Trophoblast cell (in vitro differentiated cells and primary cell): ENCODE results near the gene AJAP1.

Experiments
- DNase-seq, 2 donors: peaks; one replicate each; pipeline ENCODE4 v3.0.0-alpha.2; 2016
- H2AFZ ChIP-seq: 2 replicates; pipeline ENCODE4 v1.6.1; 2013; ENCODE audit warnings: low read length, moderate library complexity, mild to moderate bottlenecking; ENCODE audit not compliant: insufficient read depth, poor library complexity
- H2AK5ac ChIP-seq: 2 replicates; pipeline ENCODE4 v1.6.1; 2013; ENCODE audit warnings: mild to moderate bottlenecking, low read length
- H2BK120ac ChIP-seq: 2 replicates; pipeline ENCODE4 v1.6.1; 2013; ENCODE audit warnings: low read length, mild to moderate bottlenecking, moderate library complexity; ENCODE audit not compliant: insufficient read depth, poor library complexity
- H2BK12ac ChIP-seq: 2 replicates; pipeline ENCODE4 v1.6.1; 2013; ENCODE audit warnings: mild to moderate bottlenecking, low read length, moderate library complexity
- H2BK5ac ChIP-seq: 2 replicates; pipeline ENCODE4 v1.6.1; 2013; ENCODE audit warnings: low read length, low read depth, moderate library complexity, mild to moderate bottlenecking; ENCODE audit not compliant: poor library complexity
- H3K14ac ChIP-seq: 2 replicates; pipeline ENCODE4 v1.6.1; 2013; ENCODE audit warnings: mild to moderate bottlenecking, low read length
- H3K18ac ChIP-seq: 2 replicates; pipeline ENCODE4 v1.6.1; 2013; ENCODE audit warnings: mild to moderate bottlenecking, low read length
- H3K23ac ChIP-seq: 2 replicates; pipeline ENCODE4 v1.6.1; 2013; ENCODE audit warnings: low read length
- H3K27ac ChIP-seq: 2 replicates; pipeline ENCODE4 v1.5.1; 2013; ENCODE audit warnings: low read depth, mild to moderate bottlenecking, inconsistent platforms, low read length, moderate library complexity
- H3K27me3 ChIP-seq: 2 replicates; pipeline ENCODE4 v1.6.1; 2013; ENCODE audit warnings: inconsistent platforms, mild to moderate bottlenecking, low read length, moderate library complexity; ENCODE audit not compliant: insufficient read depth
- H3K36me3 ChIP-seq, 2 experiments: 1 replicate in 1 of 2; 2 replicates in 1 of 2; pipeline ENCODE4 v1.6.1; 2013; ENCODE audit warnings: low read length in 2 of 2, mild to moderate bottlenecking in 2 of 2, moderate library complexity in 1 of 2; ENCODE audit not compliant: insufficient read depth in 2 of 2, control insufficient read depth in 1 of 2
- H3K4ac ChIP-seq: 2 replicates; pipeline ENCODE4 v1.6.1; 2013; ENCODE audit warnings: low read depth, mild to moderate bottlenecking, low read length, moderate library complexity
- H3K4me1 ChIP-seq, 2 experiments: 1 replicate in 1 of 2; 2 replicates in 1 of 2; pipeline ENCODE4 v1.6.1; 2013; ENCODE audit warnings: low read length in 2 of 2, mild to moderate bottlenecking in 2 of 2, moderate library complexity in 1 of 2; ENCODE audit not compliant: insufficient read depth in 2 of 2, control insufficient read depth in 1 of 2
- H3K4me2 ChIP-seq: 2 replicates; pipeline ENCODE4 v1.6.1; 2013; ENCODE audit warnings: inconsistent platforms, mild to moderate bottlenecking, low read length, moderate library complexity
- H3K4me3 ChIP-seq: 2 replicates; pipeline ENCODE4 v1.5.1; 2013; ENCODE audit warnings: mild to moderate bottlenecking, low read depth, low read length, inconsistent platforms
- H3K79me1 ChIP-seq: one replicate; pipeline ENCODE4 v1.6.1; 2013; ENCODE audit warnings: low read length
- H3K79me2 ChIP-seq: 2 replicates; pipeline ENCODE4 v1.6.1; 2013; ENCODE audit warnings: low read length, mild to moderate bottlenecking; ENCODE audit not compliant: control insufficient read depth, insufficient read depth, poor library complexity
- H3K9ac ChIP-seq: 2 replicates; pipeline ENCODE4 v1.6.1; 2013; ENCODE audit warnings: mild to moderate bottlenecking, low read length
- H3K9me3 ChIP-seq: 2 replicates; pipeline ENCODE4 v1.6.1; 2013; ENCODE audit warnings: low read depth, mild to moderate bottlenecking, control low read depth, inconsistent platforms, low read length; ENCODE audit not compliant: insufficient read depth
- H4K12ac ChIP-seq: 2 replicates; pipeline ENCODE4 v1.6.1; 2013; ENCODE audit warnings: low read depth, mild to moderate bottlenecking, low read length, moderate library complexity
- H4K8ac ChIP-seq: 2 replicates; pipeline ENCODE4 v1.6.1; 2013; ENCODE audit warnings: low read depth, mild to moderate bottlenecking, low read length, moderate library complexity
- H4K91ac ChIP-seq: one replicate; pipeline ENCODE4 v1.6.1; 2013; ENCODE audit warnings: low read depth, mild to moderate bottlenecking, low read length, moderate library complexity
- WGBS: extraction: QIAGEN DNeasy Blood & Tissue Kit; methylation state at CpG from one replicate; pipeline ENCODE4 v1.1.7; 2013; ENCODE audit warnings: missing lambda C conversion rate; ENCODE audit not compliant: insufficient read length, insufficient coverage; ENCODE audit errors: extremely low coverage; 5-methylcytosine and 5-hydroxymethylcytosine counted together

Gene AJAP1

DNA sequence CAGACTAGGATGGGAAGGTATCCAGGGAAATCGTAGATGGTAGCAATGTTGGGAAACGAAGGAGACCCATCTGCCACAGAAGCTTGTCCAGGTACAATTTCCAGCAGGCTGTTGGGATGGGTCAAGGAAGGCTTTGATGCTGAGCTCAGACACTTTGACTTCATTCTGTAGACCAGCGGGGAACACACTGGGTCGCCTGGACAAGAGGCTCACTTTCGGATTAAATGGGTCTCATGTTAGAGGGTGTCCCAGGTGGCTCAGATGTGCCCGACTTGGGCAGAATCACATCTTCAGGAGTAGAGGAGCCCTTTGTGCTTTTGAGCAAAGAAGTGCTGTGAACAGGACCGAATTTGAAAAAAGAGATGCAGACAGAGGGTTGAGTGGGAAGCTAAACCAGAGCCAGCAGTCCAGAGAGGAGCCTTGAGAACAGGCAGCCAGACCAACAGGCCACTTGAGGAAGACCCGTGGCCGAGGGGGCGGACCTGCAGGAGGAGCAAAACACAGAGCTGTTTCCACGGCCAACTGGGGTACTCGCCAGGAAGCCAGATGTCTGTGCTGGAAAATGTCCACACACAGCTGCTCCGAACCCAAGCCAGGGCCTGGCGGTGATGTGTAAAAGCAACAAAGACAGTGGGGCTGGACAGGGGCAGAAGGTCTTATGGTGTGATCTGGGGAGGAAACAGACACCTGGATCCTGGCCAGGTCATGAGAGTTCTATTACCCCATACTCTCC lies 146.9 kb downstream of the AJAP1 start:
- H3K4me3 ChIP-seq, result no peak overlapping the region
- no peak overlapping the region for H4K91ac ChIP-seq
- no peaks in the 10 kb centered on the region for H3K79me1 ChIP-seq
- no peak overlapping the region for H2BK120ac ChIP-seq
- no peak overlapping the region for H2BK12ac ChIP-seq
- H3K14ac ChIP-seq, result no peak overlapping the region
- no peak overlapping the region for H4K12ac ChIP-seq
- H3K27me3 ChIP-seq, result no peaks in the 10 kb centered on the region
- no CpG with 5 or more reads among the region's 14 CpGs for WGBS
- no peak overlapping the region for H3K9ac ChIP-seq
- no peak overlapping the region for H3K4me2 ChIP-seq
- no peak overlapping the region for H4K8ac ChIP-seq
- H3K79me2 ChIP-seq, result no peaks in the 10 kb centered on the region
- no peak overlapping the region for H3K4ac ChIP-seq
- no peak for DNase-seq
- no peak overlapping the region for H2AK5ac ChIP-seq
- peaks cover 17% of the 10 kb centered on the region for H3K9me3 ChIP-seq
- no peak overlapping the region for H3K18ac ChIP-seq
- no peak overlapping the region for H3K27ac ChIP-seq
- H2AFZ ChIP-seq, result no peak overlapping the region
- H3K36me3 ChIP-seq, result no peaks in the 10 kb centered on the region
- no peak overlapping the region for H2BK5ac ChIP-seq
- H3K23ac ChIP-seq, result no peak overlapping the region
- peaks cover 0 to 3% of the 10 kb centered on the region in 2 experiments for H3K4me1 ChIP-seq

DNA sequence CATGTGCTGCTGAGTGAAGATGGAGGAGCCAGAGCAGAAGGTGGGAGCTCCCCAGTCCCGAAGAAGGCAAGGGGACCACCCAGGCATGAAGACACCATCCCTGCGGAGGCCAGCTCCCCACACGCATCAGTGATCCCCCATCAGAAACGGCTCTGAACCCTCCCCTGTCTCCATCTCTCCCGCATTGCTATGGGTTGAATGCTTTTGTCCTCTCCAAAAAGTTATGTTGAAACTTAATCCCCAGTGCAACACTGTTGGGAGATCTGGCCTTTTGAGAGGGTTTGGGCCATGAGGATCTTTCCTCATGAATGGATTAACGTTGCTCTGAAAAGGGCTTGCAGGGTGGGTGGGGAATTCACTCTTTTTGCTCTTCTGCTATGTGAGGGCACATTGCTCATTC lies 147.6 kb downstream of the AJAP1 start:
- no peak overlapping the region for H2AFZ ChIP-seq
- H3K9ac ChIP-seq, result no peak overlapping the region
- H2AK5ac ChIP-seq, result no peak overlapping the region
- peaks cover 0 to 3% of the 10 kb centered on the region in 2 experiments for H3K4me1 ChIP-seq
- DNase-seq, result no peak
- H3K4ac ChIP-seq, result no peak overlapping the region
- no CpG with 5 or more reads among the region's 6 CpGs for WGBS
- no peaks in the 10 kb centered on the region for H3K79me2 ChIP-seq
- no peak overlapping the region for H4K8ac ChIP-seq
- H3K27ac ChIP-seq, result no peak overlapping the region
- H3K9me3 ChIP-seq, result peaks cover 15% of the 10 kb centered on the region
- H3K4me3 ChIP-seq, result no peak overlapping the region
- no peak overlapping the region for H2BK12ac ChIP-seq
- H4K12ac ChIP-seq, result no peak overlapping the region
- H3K79me1 ChIP-seq, result no peaks in the 10 kb centered on the region
- no peak overlapping the region for H3K14ac ChIP-seq
- H3K18ac ChIP-seq, result no peak overlapping the region
- no peak overlapping the region for H3K4me2 ChIP-seq
- H2BK5ac ChIP-seq, result no peak overlapping the region
- H3K23ac ChIP-seq, result no peak overlapping the region
- no peaks in the 10 kb centered on the region for H3K36me3 ChIP-seq
- H4K91ac ChIP-seq, result no peak overlapping the region
- no peak overlapping the region for H2BK120ac ChIP-seq
- H3K27me3 ChIP-seq, result no peaks in the 10 kb centered on the region

GRCh38 chr1:4803335-4803734 lies 148.9 kb downstream of the AJAP1 start:
- Histone ChIP-seq H4K12ac (no peak overlapping the region), H3K9me3 (peaks cover 13% of the 10 kb centered on the region)

DNA sequence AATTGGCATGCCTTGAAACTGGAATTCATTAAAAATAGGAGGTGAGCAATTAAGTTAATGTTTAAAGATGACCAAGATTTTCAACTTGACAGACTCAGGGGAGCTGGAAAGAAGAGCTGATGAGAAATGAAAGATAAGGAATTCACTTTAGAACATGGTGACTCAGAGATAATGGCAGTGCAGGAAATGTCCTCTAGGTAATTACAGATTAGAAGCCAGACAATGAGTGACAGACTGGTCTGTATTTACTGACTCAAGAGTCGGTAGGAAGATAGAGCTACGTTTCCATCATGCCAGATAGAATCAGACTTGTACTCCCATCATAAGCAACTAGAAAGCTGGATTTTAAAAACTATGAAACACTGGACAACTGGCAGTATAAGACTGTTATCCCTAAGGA lies 151.6 kb downstream of the AJAP1 start:
- Histone ChIP-seq H3K9me3 (peaks cover 9% of the 10 kb centered on the region), H4K91ac (no peak overlapping the region), H3K79me2 (no peaks in the 10 kb centered on the region), H3K4me3 (no peak overlapping the region), H3K4me1 (peaks cover 0 to 3% of the 10 kb centered on the region in 2 experiments), H3K27ac (no peak overlapping the region), H2AFZ (no peak overlapping the region), H3K79me1 (no peaks in the 10 kb centered on the region), H2BK5ac (no peak overlapping the region), H3K9ac (no peak overlapping the region), H4K12ac (no peak overlapping the region), H3K14ac (no peak overlapping the region), H3K23ac (no peak overlapping the region), H2AK5ac (no peak overlapping the region), H3K4ac (no peak overlapping the region), H3K27me3 (no peaks in the 10 kb centered on the region), H2BK12ac (no peak overlapping the region), H3K36me3 (no peaks in the 10 kb centered on the region), H2BK120ac (no peak overlapping the region), H4K8ac (no peak overlapping the region), H3K18ac (no peak overlapping the region), H3K4me2 (no peak overlapping the region)
- no CpG with 5 or more reads among the region's 2 CpGs for WGBS
- peak; percentile 2 to 59 for DNase-seq

More at GRCh38 chr1:4803335-4803734, 148.9 kb downstream of the AJAP1 start:
- no peak overlapping the region for H3K14ac ChIP-seq
- DNase-seq, result no peak
- no peak overlapping the region for H2BK5ac ChIP-seq
- H2BK12ac ChIP-seq, result no peak overlapping the region
- H3K4me3 ChIP-seq, result no peak overlapping the region
- H3K9ac ChIP-seq, result no peak overlapping the region
- H2BK120ac ChIP-seq, result no peak overlapping the region
- H4K91ac ChIP-seq, result no peak overlapping the region
- H3K36me3 ChIP-seq, result no peaks in the 10 kb centered on the region
- H3K4me2 ChIP-seq, result no peak overlapping the region
- no peaks in the 10 kb centered on the region for H3K27me3 ChIP-seq
- H3K23ac ChIP-seq, result no peak overlapping the region
- H3K18ac ChIP-seq, result no peak overlapping the region
- H3K27ac ChIP-seq, result no peak overlapping the region
- H3K4me1 ChIP-seq, result peaks cover 0 to 3% of the 10 kb centered on the region in 2 experiments
- H2AFZ ChIP-seq, result no peak overlapping the region
- H3K79me2 ChIP-seq, result no peaks in the 10 kb centered on the region
- no peak overlapping the region for H4K8ac ChIP-seq
- no peak overlapping the region for H2AK5ac ChIP-seq
- H3K79me1 ChIP-seq, result no peaks in the 10 kb centered on the region
- no peak overlapping the region for H3K4ac ChIP-seq
